ENCODE results near the gene MAVS. TPM values are rescaled to one million over a fixed set of nuclear protein-coding genes. Genes with fewer than 3 reads are reported as not detected.
A peak's percentile ranks its signal among the peaks of the same experiment; 100 is the strongest.
"Not testable (repeated sequence)": the region's sequence is repeated elsewhere in the genome, so short reads cannot be mapped to it uniquely, and the experiment has no call there.

Gene MAVS
- polyA plus RNA-seq, 4 donors, result 6.2 to 32.7 (median 21.5) TPM

DNA sequence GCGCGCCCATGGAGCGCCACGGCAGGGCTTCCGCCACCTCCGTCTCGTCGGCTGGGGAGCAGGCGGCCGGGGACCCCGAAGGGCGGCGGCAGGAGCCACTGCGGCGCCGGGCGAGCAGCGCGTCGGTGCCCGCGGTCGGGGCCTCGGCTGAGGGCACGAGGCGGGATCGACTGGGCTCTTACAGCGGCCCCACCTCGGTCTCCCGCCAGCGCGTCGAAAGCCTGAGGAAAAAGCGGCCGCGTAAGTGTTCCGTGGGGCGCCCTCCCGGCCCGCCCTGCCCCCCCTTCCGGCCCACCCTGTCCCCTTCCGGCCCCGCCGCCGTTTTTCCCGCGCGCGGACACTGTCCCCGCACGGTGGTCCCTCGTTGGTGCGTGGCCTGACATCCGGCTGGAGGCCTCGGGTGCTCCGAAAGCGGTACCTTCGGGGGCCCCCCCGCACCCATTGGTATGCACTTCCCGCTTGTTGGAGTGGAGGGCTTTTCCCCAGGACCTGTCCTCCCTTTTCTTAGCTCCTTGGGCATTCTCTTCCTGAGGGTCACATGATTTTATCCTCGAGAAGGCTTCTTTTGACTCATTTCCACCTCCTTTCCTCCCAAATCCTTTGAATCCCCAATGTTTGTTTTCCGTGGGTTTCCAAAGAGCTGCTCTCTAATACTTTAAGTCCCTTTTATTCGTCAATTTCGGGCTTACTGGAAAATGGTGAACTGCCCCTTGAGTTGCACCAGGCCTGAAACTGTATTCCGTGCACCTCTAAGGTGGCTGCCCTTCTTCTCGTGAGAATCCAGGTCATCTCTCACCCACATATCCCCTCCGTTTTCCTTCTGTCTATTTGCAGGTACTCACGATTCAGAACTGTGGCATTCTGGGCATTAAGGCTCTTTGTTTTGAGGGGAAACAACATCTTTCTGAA lies 43.1 kb downstream of the MAVS start:
- Histone ChIP-seq H3K4me3 (ENCODE audit: low read depth in 1 of 3, low read length in 3 of 3) (peak overlapping the region; percentile 82 to 99 (median 85)), H3K27ac (ENCODE audit: low read depth in 1 of 3, low read length in 2 of 3) (peak overlapping the region; percentile 64 to 92 (median 82)), H3K9me3 (ENCODE audit: control insufficient read depth in 2 of 2, insufficient read depth in 1 of 2, low read depth in 1 of 2, low read length in 1 of 2) (no peaks in the 10 kb centered on the region), H3K27me3 (ENCODE audit: control insufficient read depth in 3 of 3, insufficient read depth in 3 of 3, low read length in 3 of 3) (no peaks in the 10 kb centered on the region), H3K36me3 (ENCODE audit: control insufficient read depth in 3 of 3, insufficient read depth in 2 of 3, low read depth in 1 of 3, low read length in 3 of 3) (peaks cover 0 to 17% (median 2%) of the 10 kb centered on the region in 3 donors), H3K4me1 (ENCODE audit: control insufficient read depth in 3 of 3, insufficient read depth in 2 of 3, low read depth in 1 of 3, low read length in 2 of 3) (peaks cover 7 to 17% (median 7%) of the 10 kb centered on the region in 3 donors)
- DNase-seq (peak; percentile 25 to 56), FAIRE-seq (no peak)
- WGBS, 3 donors, result 0 to 1% (median 0%) methylated on average over 45 to 68 of the region's 68 CpGs

DNA sequence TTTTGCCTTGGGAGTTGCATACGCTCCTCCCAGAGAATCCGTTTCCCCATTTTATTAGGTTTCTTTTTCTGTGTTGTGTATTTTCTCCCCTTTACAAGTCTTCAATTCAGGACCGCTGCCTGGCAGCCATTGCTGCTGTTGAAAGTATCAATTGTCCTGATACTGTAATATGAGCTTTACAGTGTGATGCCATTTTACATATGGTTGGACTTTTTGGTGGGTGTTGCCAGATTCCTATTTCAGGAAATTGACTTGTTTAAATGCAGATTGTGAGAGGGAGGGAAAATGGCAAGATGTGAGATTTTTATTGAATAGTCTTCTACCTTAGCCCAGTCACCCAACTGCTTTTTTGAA lies 43.7 kb downstream of the MAVS start:
- 1 to 2% (median 1%) methylated on average over 3 of the region's 3 CpGs for WGBS, 3 donors
- Histone ChIP-seq H3K27me3 (ENCODE audit: control insufficient read depth in 3 of 3, insufficient read depth in 3 of 3, low read length in 3 of 3) (no peaks in the 10 kb centered on the region), H3K27ac (ENCODE audit: low read depth in 1 of 3, low read length in 2 of 3) (peak overlapping the region in 1 of 3 donors; percentile 64), H3K9me3 (ENCODE audit: control insufficient read depth in 2 of 2, insufficient read depth in 1 of 2, low read depth in 1 of 2, low read length in 1 of 2) (no peaks in the 10 kb centered on the region), H3K4me3 (ENCODE audit: low read depth in 1 of 3, low read length in 3 of 3) (peak overlapping the region; percentile 82 to 99 (median 85)), H3K36me3 (ENCODE audit: control insufficient read depth in 3 of 3, insufficient read depth in 2 of 3, low read depth in 1 of 3, low read length in 3 of 3) (peaks cover 0 to 18% (median 2%) of the 10 kb centered on the region in 3 donors), H3K4me1 (ENCODE audit: control insufficient read depth in 3 of 3, insufficient read depth in 2 of 3, low read depth in 1 of 3, low read length in 2 of 3) (peaks cover 7 to 17% (median 7%) of the 10 kb centered on the region in 3 donors)
- FAIRE-seq (no peak), DNase-seq (no peak)

DNA sequence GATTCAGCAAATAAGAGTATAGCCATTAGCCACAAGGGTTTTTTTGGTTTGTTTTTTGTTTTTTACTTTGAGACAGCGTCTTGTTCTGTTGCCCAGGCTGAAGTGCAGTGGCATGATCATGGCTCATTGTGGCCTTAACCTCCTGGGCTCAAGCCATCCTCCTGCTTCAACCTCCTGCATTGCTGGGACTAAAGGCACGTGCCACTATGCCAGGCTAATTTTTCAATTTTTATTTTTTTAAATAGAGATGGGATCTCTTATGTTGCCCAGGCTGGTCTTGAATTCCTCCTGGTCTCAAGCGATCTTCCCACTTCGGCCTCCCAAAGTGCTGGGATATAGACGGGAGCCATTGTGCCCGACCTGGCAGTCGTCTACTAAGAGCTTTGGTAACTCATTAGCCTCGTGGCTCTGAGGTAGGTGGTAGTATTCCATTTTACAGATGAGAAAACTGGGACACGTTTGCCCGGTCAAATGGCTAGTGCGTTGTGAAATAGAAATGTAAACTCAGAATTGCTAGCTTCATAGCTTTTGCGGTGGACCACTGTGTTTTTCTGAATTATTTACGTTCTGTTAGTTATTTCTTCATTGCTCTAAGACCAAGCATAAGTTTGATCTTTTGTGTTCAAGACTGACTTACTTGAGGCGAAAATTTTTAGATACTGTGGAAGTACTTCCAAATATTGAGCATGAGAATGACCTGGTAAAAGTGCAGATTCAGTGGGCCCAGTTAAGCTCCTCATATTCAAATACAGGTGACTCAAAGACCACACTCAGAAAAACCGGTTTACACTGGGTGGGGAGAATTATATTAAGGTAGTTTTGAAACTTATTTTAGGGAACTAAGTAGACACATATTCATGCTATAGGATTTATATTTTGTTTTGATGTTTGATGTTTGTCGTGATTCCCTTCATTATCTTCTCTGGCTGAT lies 44.6 kb downstream of the MAVS start:
- 40 to 47% (median 45%) methylated on average over 16 of the region's 16 CpGs for WGBS, 3 donors
- no peaks in the 10 kb centered on the region for H3K9me3 ChIP-seq (ENCODE audit: control insufficient read depth in 2 of 2, insufficient read depth in 1 of 2, low read depth in 1 of 2, low read length in 1 of 2)
- peak overlapping the region in 2 of 3 donors; percentile 31 to 85 for H3K4me3 ChIP-seq (ENCODE audit: low read depth in 1 of 3, low read length in 3 of 3)
- peak overlapping the region in 1 of 3 donors; percentile 45 for H3K27ac ChIP-seq (ENCODE audit: low read depth in 1 of 3, low read length in 2 of 3)
- H3K36me3 ChIP-seq (ENCODE audit: control insufficient read depth in 3 of 3, insufficient read depth in 2 of 3, low read depth in 1 of 3, low read length in 3 of 3), result peaks cover 0 to 18% (median 0%) of the 10 kb centered on the region in 3 donors
- no peak for DNase-seq
- H3K4me1 ChIP-seq (ENCODE audit: control insufficient read depth in 3 of 3, insufficient read depth in 2 of 3, low read depth in 1 of 3, low read length in 2 of 3), result peaks cover 7 to 18% (median 7%) of the 10 kb centered on the region in 3 donors
- no peaks in the 10 kb centered on the region for H3K27me3 ChIP-seq (ENCODE audit: control insufficient read depth in 3 of 3, insufficient read depth in 3 of 3, low read length in 3 of 3)
- no peak for FAIRE-seq

DNA sequence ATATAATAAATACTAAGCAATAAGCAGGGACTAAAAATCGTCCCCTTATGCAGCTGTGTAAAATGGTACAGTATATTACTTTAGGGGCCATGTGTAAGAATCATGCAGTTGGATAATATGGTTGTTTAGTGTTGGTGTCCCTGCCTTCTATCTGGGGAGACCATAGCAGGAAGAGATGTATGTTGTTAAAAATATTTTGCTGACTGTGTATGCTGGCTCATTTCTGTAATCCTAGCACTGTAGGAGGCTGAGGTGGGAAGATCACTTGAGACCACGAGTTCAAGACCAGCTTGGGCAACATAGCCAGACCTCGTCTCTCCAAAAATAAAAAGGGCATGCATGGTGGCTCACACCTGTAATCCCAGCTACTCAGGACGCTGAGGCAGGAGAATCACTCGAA lies 48.2 kb downstream of the MAVS start:
- H3K4me1 ChIP-seq (ENCODE audit: control insufficient read depth in 3 of 3, insufficient read depth in 2 of 3, low read depth in 1 of 3, low read length in 2 of 3), result peaks cover 6 to 22% (median 7%) of the 10 kb centered on the region in 3 donors
- FAIRE-seq, result no peak

DNA sequence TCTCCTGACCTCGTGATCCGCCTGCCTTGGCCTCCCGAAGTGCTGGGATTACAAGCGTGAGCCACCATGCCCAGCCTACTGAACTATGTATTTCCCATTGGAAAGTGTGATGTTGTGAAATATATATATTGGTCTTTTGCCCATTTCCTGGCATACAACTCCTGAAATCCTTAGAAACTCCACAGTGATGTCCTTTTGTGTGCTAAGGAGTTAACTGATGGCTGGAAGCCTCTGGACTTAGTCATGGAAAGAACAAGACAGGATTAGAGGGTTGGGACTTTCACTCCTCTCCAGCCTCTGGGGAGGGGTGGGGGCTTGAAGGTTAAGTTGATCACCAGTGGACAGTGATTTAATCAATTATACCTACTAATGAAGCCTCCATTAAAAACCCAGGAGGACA lies 49.7 kb downstream of the MAVS start:
- Histone ChIP-seq H3K4me3 (ENCODE audit: low read depth in 1 of 3, low read length in 3 of 3) (no peak overlapping the region), H3K4me1 (ENCODE audit: control insufficient read depth in 3 of 3, insufficient read depth in 2 of 3, low read depth in 1 of 3, low read length in 2 of 3) (peaks cover 0 to 22% (median 6%) of the 10 kb centered on the region in 3 donors), H3K27me3 (ENCODE audit: control insufficient read depth in 3 of 3, insufficient read depth in 3 of 3, low read length in 3 of 3) (no peaks in the 10 kb centered on the region), H3K9me3 (ENCODE audit: control insufficient read depth in 2 of 2, insufficient read depth in 1 of 2, low read depth in 1 of 2, low read length in 1 of 2) (no peaks in the 10 kb centered on the region), H3K27ac (ENCODE audit: low read depth in 1 of 3, low read length in 2 of 3) (no peak overlapping the region), H3K36me3 (ENCODE audit: control insufficient read depth in 3 of 3, insufficient read depth in 2 of 3, low read depth in 1 of 3, low read length in 3 of 3) (peaks cover 0 to 29% (median 0%) of the 10 kb centered on the region in 3 donors)
- FAIRE-seq, result no peak
- 74 to 95% (median 79%) methylated on average over 4 of the region's 4 CpGs for WGBS, 3 donors
- no peak for DNase-seq

More for the DNA sequence above, 48.2 kb downstream of the MAVS start:
- Histone ChIP-seq H3K36me3 (ENCODE audit: control insufficient read depth in 3 of 3, insufficient read depth in 2 of 3, low read depth in 1 of 3, low read length in 3 of 3) (peaks cover 0 to 32% (median 0%) of the 10 kb centered on the region in 3 donors), H3K9me3 (ENCODE audit: control insufficient read depth in 2 of 2, insufficient read depth in 1 of 2, low read depth in 1 of 2, low read length in 1 of 2) (no peaks in the 10 kb centered on the region), H3K27me3 (ENCODE audit: control insufficient read depth in 3 of 3, insufficient read depth in 3 of 3, low read length in 3 of 3) (no peaks in the 10 kb centered on the region), H3K27ac (ENCODE audit: low read depth in 1 of 3, low read length in 2 of 3) (no peak overlapping the region), H3K4me3 (ENCODE audit: low read depth in 1 of 3, low read length in 3 of 3) (no peak overlapping the region)
- DNase-seq, result no peak
- WGBS, 3 donors, result 71 to 84% (median 78%) methylated on average over 5 of the region's 5 CpGs

DNA sequence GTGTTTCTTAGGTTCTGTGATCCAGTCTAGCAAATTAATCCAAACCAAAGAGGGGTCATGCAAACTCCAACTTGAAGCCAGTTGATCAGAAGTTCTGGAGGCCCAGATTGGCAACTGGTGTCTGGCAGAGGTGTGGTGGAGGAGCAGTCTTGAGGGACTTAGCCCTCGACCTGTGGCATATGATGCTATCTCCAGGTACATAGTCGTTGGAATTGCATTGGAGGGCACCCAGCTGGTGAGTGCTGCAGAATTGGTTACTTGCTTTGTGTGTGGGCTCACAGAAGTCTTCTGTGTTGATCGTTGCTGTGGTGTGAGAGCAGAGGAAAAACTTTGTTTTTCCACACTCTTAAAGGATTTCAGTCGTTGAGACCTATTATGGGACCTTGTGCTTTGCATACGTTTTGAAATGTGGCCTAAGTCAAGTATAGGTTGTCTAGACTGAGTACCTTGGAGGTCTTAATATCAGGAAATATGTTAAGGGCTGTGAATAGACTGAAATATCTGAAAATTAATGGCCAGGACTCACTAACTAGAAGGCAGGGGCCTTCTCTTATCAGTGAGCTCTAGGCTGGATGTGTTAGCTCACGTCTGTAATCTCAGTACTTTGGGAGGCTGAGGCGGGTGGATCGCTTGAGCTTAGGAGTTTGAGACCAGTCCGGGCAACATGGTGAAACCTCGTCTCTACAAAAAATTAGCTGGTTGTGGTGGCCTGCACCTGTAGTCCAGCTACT lies 50.4 kb downstream of the MAVS start:
- 52 to 65% (median 53%) methylated on average over 10 of the region's 10 CpGs for WGBS, 3 donors
- peak in 1 of 2 donors; percentile 26 for DNase-seq

DNA sequence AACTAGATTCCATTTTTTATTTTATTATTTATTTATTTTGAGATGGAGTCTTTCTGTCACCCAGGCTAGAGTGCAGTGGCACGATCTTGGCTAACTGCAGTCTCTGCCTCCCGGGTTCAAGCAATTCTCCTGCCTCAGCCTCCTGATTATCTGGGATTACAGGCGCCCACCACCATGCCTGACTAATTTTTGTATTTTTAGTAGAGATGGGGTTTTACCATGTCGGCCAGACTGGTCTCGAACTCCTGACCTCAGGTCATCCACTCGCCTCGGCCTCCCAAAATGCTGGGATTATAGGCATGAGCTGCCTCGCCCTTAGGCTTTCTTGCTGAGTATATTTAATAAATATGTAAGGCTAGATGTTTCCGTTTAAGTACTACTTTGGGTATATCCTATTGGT lies 51.5 kb downstream of the MAVS start:
- H3K4me1 ChIP-seq (ENCODE audit: control insufficient read depth in 3 of 3, insufficient read depth in 2 of 3, low read depth in 1 of 3, low read length in 2 of 3), result peaks cover 0 to 15% (median 2%) of the 10 kb centered on the region in 3 donors

More for the DNA sequence above, 50.4 kb downstream of the MAVS start:
- Histone ChIP-seq H3K27ac (ENCODE audit: low read depth in 1 of 3, low read length in 2 of 3) (no peak overlapping the region), H3K4me1 (ENCODE audit: control insufficient read depth in 3 of 3, insufficient read depth in 2 of 3, low read depth in 1 of 3, low read length in 2 of 3) (peaks cover 0 to 22% (median 6%) of the 10 kb centered on the region in 3 donors), H3K9me3 (ENCODE audit: control insufficient read depth in 2 of 2, insufficient read depth in 1 of 2, low read depth in 1 of 2, low read length in 1 of 2) (no peaks in the 10 kb centered on the region), H3K36me3 (ENCODE audit: control insufficient read depth in 3 of 3, insufficient read depth in 2 of 3, low read depth in 1 of 3, low read length in 3 of 3) (peaks cover 0 to 26% (median 0%) of the 10 kb centered on the region in 3 donors), H3K4me3 (ENCODE audit: low read depth in 1 of 3, low read length in 3 of 3) (no peak overlapping the region), H3K27me3 (ENCODE audit: control insufficient read depth in 3 of 3, insufficient read depth in 3 of 3, low read length in 3 of 3) (no peaks in the 10 kb centered on the region)
- FAIRE-seq, result no peak

More for the DNA sequence above, 51.5 kb downstream of the MAVS start:
- WGBS, 3 donors, result 79 to 88% (median 83%) methylated on average over 9 of the region's 9 CpGs
- H3K4me3 ChIP-seq (ENCODE audit: low read depth in 1 of 3, low read length in 3 of 3); H3K9me3 ChIP-seq (ENCODE audit: control insufficient read depth in 2 of 2, insufficient read depth in 1 of 2, low read depth in 1 of 2, low read length in 1 of 2); FAIRE-seq; DNase-seq; H3K27me3 ChIP-seq (ENCODE audit: control insufficient read depth in 3 of 3, insufficient read depth in 3 of 3, low read length in 3 of 3); H3K27ac ChIP-seq (ENCODE audit: low read depth in 1 of 3, low read length in 2 of 3): not testable (repeated sequence)
- H3K36me3 ChIP-seq (ENCODE audit: control insufficient read depth in 3 of 3, insufficient read depth in 2 of 3, low read depth in 1 of 3, low read length in 3 of 3), result peaks cover 0 to 23% (median 0%) of the 10 kb centered on the region in 3 donors

Measured in small intestine (tissue), 7 donors.